ENCODE results near the gene SCNN1A. TPM values are rescaled to one million over a fixed set of nuclear protein-coding genes. Genes with fewer than 3 reads are reported as not detected.
A peak's percentile ranks its signal among the peaks of the same experiment; 100 is the strongest.

SCNN1A gene
- total and polyA plus RNA-seq, 2 of the 13 experiments (the other 11 are each of a cell fraction or from before 2014, with no cell fraction given) = 1.5 to 14.6 TPM

- DNase-seq (ENCODE audit: low spot score) (no peak), FAIRE-seq (no peak), ATAC-seq (peak; percentile 54)
- Histone ChIP-seq H3K4me3 (replicated peaks in 1 of 3; ENCODE audit: insufficient read depth in 1 of 3, low read depth in 2 of 3, low read length in 3 of 3) (peak overlapping the region in 1 of 3 experiments; percentile 12; a peak in 1 of 6 replicates), H3K27ac (ENCODE audit: extremely low read length, insufficient read depth, low read length) (no peak overlapping the region), H3K27me3 (ENCODE audit: control insufficient read depth in 1 of 2, insufficient read depth in 2 of 2, low read length in 2 of 2) (peaks cover 2 to 12% of the 10 kb centered on the region in 2 experiments; a peak in 2 of 5 replicates), H3K36me3 (replicated peaks in 1 of 2; ENCODE audit: control insufficient read depth in 1 of 2, insufficient read depth in 2 of 2, low read length in 2 of 2) (no peaks in the 10 kb centered on the region), H3K79me2 (ENCODE audit: insufficient read depth, low read length) (no peaks in the 10 kb centered on the region), H3K9ac (ENCODE audit: insufficient read depth, low read depth, low read length) (no peak overlapping the region), H3K9me3 (ENCODE audit: low read length) (no peaks in the 10 kb centered on the region), H2AFZ (ENCODE audit: low read length) (peak overlapping the region; percentile 88), H4K20me1 (ENCODE audit: insufficient read depth, low read length) (no peaks in the 10 kb centered on the region), H3K4me1 (ENCODE audit: insufficient read depth, low read length) (peaks cover 58% of the 10 kb centered on the region), H3K4me2 (ENCODE audit: low read depth, low read length) (peak overlapping the region; percentile 62)
- 46% methylated on average over 5 of the region's 6 CpGs for WGBS (ENCODE audit: low lambda C conversion rate)
- POLR2A ChIA-PET = interaction anchor here (1.0 to 4.2 kb wide), 6 partner anchors 28 to 112 kb away, joined by 4 to 20 read pairs (median 8); partner anchors contain the start of genes GAPDH, LTBR, TAPBPL and VAMP1
- TF ChIP-seq MLXIP (CRISPR knock-in tag; IDR thresholded peaks at IDR 0.05; ENCODE audit: borderline replicate concordance) (no peak), ZNF430 (CRISPR knock-in tag; IDR thresholded peaks at IDR 0.05) (0 out of 2 replicates have a peak, but pooled peaks have one; percentile 37)
- CTCF ChIA-PET (ENCODE audit: low intra/inter-chr PET ratio, low total read pairs) = interaction anchor here (1.2 to 2.6 kb wide), 4 partner anchors 41 to 131 kb away, joined by 3 to 29 read pairs (median 4); no protein-coding TSS in a partner anchor
- intact Hi-C loops (cut with micrococcal nuclease; ENCODE audit: unreplicated experiment) (loop anchor here (5.0 kb wide), 2 partner anchors 87 to 133 kb away; partner anchors contain the start of gene IFFO1), in situ Hi-C loops (cut with HindIII; ENCODE audit: extremely low pct_ligation_motif_present, low pct_unique_long_range_greater_than_20kb) (loop anchor here (5.0 to 10.0 kb wide), 2 partner anchors 38 to 111 kb away; partner anchors contain the start of gene GAPDH)
- BruUV-seq (replicated peaks) = no TSS peak
Measured at GRCh38 chr12:6424008-6424347, 48.6 kb upstream of the SCNN1A start.

Data from HepG2 (cell line).